ENCODE data around the gene KAZN.

The KAZN gene

GRCh38 chr1:14615549-14616218, 17.2 kb downstream of the KAZN start:
- no peak for DNase-seq

GRCh38 chr1:14616632-14617396, 18.3 kb downstream of the KAZN start:
- no peak for DNase-seq

GRCh38 chr1:14617791-14618190, 19.3 kb downstream of the KAZN start:
- DNase-seq = no peak

- DNase-seq = no peak
These were observed 22.5 kb downstream of the KAZN start for GRCh38 chr1:14620941-14621340.

GRCh38 chr1:14623090-14623489, 24.6 kb downstream of the KAZN start:
- DNase-seq = no peak

GRCh38 chr1:14624941-14625340, 26.5 kb downstream of the KAZN start:
- no peak for DNase-seq

- no peak for DNase-seq
These were observed 27.1 kb downstream of the KAZN start for GRCh38 chr1:14625572-14625971.

- DNase-seq = no peak
These were observed 27.5 kb downstream of the KAZN start for GRCh38 chr1:14625996-14626395.

- no peak for DNase-seq
These were observed 28.6 kb downstream of the KAZN start for GRCh38 chr1:14626869-14627607.

GRCh38 chr1:14627608-14628489, 29.4 kb downstream of the KAZN start:
- no peak for DNase-seq

GRCh38 chr1:14629363-14630014, 31.0 kb downstream of the KAZN start:
- DNase-seq = no peak

GRCh38 chr1:14630986-14631385, 32.5 kb downstream of the KAZN start:
- no peak for DNase-seq

- no peak for DNase-seq
These were observed 32.9 kb downstream of the KAZN start for GRCh38 chr1:14631421-14631820.

- no peak for DNase-seq
These were observed 36.0 kb downstream of the KAZN start for GRCh38 chr1:14634486-14634885.

- DNase-seq = no peak
These were observed 36.9 kb downstream of the KAZN start for GRCh38 chr1:14635421-14635820.

- no peak for DNase-seq
These were observed 38.6 kb downstream of the KAZN start for GRCh38 chr1:14636897-14637632.

GRCh38 chr1:14639291-14640050, 41.0 kb downstream of the KAZN start:
- DNase-seq = no peak

- DNase-seq = no peak
These were observed 44.2 kb downstream of the KAZN start for GRCh38 chr1:14642712-14643111.

GRCh38 chr1:14646973-14647372, 48.5 kb downstream of the KAZN start:
- DNase-seq = no peak

- no peak for DNase-seq
These were observed 49.3 kb downstream of the KAZN start for GRCh38 chr1:14647777-14648176.

- DNase-seq = no peak
These were observed 49.9 kb downstream of the KAZN start for GRCh38 chr1:14648391-14648790.
